GM12875 (cell line): ENCODE data around the gene CYTH3.

Source experiments
- H3K4me3 ChIP-seq: one replicate; pipeline ENCODE4 v1.5.1; 2011; ENCODE audit warnings: low read depth, low read length, control low read depth
- TF ChIP-seq, protein P1 (sequence below): IDR thresholded peaks from 2 replicates; pipeline ENCODE4 v1.5.1; 2011; ENCODE audit warnings: low read depth, mild to moderate bottlenecking, control low read depth, inconsistent platforms, low read length, moderate library complexity, borderline replicate concordance; ENCODE audit not compliant: insufficient read depth

The CYTH3 gene

DNA sequence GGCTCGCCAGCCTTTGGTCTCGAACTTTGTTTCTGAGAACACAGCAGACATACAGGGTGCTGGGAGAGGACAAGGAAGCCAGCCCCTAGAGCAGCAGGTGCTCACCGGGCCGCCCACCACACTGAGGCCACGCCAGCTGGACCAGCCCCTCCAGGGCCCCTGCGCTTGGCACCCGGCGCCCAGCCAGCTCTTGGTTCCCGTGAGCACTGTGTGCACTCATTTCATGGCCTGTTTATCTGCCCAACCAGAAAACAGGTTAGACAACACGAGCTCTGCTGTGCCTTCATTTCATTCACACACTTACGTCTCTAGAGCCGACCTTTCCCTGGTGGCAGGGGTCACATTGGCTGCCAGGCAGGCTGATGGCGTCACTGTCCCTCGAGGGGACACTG, 104.0 kb downstream of the CYTH3 start:
- no peak overlapping the region for H3K4me3 ChIP-seq
- TF ChIP-seq, protein P1, sequence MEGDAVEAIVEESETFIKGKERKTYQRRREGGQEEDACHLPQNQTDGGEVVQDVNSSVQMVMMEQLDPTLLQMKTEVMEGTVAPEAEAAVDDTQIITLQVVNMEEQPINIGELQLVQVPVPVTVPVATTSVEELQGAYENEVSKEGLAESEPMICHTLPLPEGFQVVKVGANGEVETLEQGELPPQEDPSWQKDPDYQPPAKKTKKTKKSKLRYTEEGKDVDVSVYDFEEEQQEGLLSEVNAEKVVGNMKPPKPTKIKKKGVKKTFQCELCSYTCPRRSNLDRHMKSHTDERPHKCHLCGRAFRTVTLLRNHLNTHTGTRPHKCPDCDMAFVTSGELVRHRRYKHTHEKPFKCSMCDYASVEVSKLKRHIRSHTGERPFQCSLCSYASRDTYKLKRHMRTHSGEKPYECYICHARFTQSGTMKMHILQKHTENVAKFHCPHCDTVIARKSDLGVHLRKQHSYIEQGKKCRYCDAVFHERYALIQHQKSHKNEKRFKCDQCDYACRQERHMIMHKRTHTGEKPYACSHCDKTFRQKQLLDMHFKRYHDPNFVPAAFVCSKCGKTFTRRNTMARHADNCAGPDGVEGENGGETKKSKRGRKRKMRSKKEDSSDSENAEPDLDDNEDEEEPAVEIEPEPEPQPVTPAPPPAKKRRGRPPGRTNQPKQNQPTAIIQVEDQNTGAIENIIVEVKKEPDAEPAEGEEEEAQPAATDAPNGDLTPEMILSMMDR, result no peak

DNA sequence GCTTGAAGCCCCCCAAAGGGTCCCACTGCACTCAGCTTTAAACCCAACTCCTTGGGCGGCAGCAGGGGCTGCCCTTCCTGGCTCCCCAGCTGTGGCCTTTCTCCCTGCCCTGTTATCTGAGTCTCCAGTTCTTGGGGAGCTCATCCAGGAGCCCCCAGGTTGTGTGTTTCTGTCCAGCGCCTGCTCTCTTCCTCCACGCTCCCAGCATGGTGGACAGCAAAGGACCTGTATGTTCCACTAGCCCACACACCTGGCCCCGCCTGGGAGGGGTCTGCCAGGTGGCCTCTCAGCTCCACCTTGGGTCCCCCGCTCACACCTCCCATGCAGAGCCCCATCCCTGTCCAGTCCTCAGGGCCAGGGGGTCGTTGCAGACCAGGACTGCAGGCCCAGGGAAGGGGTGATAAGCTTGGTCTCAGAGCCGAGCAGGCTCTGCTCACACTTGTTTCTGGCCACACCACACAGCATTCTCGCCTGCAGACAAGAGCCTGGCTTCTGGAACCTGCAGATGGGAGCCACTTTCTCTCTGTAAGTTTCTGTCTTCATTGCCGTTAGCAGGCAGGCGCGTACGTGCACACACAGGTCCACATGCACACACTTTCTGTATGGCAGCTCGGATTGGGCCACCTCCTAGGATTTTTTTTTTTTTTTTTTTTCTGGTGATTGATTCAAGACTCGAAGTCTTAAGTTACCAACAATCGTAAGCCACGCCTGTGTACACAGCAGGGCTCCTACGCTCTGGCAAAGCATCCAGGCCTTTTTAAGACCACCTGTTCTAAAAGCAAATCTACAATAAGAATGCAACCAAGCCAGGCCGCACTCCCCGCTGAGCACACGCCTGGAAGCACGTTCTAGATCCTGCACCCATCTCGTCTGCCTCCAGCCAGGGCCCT, 104.6 kb downstream of the CYTH3 start:
- no peak overlapping the region for H3K4me3 ChIP-seq
- TF ChIP-seq, protein P1, result no peak

DNA sequence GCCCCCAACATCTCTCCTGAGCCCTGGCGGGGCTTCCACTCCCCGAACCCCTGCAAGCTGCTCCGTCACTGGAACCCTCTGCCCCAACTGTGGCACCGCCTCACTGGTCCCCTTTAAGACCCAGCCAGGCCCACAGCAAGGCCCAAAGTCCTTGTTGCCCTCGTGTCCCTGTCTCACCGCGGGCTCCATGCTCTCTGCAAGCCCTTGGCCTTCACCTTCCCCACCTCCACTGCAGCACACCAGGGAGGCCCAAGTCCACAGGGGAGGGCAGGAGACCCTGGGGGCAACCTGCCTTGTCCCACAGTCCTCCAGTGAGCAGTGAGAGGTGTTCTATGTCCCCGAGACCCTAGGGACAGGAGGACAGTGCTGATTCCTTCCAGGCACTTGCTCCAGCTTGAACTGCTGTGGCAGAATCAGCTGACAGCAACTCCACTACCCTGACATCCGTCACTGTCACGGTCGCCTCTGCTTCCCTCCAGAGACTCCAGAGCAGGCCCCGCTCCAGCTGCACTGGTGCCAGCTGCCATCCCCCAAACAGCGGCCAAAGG, 105.3 kb downstream of the CYTH3 start:
- no peak overlapping the region for H3K4me3 ChIP-seq
- TF ChIP-seq, protein P1, result no peak

DNA sequence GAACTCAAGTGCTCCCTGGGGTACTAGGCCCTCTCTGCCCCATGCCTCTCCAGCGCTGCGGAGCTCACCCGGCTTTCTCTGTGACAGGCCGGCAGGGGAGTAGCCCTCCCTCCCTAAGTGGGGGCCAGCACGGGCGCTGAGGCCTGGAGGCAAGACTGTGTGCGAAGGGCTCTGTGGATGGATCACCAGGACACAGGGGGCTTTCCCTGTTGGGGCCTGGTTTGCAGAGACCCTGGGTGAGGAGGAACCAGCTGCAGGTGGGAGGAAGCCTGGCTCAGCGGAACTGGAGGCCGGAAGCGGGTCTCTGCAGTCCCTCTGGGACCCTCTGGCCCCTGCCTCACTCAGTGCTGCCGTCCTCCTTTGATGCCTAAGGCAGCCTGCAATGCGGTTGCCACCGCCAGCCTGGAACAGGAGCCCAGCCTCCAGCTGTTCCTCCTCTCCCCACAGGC, 106.0 kb downstream of the CYTH3 start:
- no peak overlapping the region for H3K4me3 ChIP-seq
- TF ChIP-seq, protein P1, result no peak

DNA sequence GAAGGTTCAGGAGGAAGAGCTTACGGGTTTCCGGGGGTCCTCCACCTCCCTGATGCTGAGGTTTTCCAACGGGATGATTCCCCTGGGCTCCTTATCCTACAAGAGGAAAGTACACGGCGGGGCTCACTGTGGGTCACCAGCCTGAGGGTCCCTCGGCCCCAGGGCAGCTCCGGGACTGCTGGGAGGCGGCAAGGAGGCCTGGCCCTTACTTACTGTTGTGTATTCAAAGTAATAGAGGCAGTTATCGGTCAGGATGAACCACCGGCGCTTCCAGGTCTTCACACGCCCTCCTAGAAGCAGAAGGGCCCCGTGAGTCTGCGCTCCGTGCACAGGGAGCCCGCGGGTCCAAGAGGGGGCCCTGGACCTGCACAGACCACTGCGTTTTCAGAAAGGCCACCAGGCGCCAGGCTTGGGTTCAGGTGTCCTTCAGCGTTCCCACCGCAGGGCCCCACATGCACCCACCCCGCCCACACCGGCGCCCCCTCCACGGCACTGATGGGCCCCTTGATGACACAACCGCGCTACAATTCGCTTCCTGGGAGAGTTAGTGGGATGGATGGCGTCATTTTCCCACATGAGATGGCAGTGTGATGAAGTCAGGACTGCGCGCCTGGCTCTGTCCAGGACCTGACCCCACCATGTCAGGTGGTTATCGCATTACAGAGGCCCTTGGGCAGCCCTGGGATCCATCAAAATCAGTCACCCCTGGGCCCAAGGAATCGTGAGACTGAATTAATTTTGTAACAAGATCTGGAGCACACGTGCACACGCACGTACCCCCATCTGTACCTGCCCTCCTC, 106.7 kb downstream of the CYTH3 start:
- H3K4me3 ChIP-seq, result no peak overlapping the region
- TF ChIP-seq, protein P1, result no peak

DNA sequence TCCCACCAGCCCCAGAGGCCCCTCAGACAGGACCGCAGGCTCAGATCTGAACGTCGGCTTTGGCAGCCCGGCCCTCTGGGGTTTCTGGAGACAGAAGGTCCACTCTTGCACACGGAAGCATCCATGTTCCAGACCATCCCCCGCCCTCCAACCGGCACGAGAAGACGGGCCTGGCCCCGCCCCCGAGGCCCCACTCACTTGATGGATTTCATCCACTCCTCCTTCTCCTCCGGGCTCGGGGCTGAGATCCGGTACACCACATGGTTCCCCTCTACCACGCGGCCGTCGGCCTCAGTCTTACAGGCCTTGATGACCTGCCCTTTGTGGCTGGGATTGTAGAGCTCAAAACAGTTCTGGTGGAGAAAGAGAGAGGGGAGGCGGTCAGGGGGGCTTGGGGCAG, 107.3 kb downstream of the CYTH3 start:
- no peak overlapping the region for H3K4me3 ChIP-seq
- TF ChIP-seq, protein P1, result no peak
